GM18858 (cell line): ENCODE results near the gene ZBTB20.

Experiments
- ATAC-seq: cut with Tn5 transposase; IDR thresholded peaks from one replicate; pipeline ENCODE4 v1.9.1; 2021; ENCODE audit not compliant: unreplicated experiment

ZBTB20 gene

DNA sequence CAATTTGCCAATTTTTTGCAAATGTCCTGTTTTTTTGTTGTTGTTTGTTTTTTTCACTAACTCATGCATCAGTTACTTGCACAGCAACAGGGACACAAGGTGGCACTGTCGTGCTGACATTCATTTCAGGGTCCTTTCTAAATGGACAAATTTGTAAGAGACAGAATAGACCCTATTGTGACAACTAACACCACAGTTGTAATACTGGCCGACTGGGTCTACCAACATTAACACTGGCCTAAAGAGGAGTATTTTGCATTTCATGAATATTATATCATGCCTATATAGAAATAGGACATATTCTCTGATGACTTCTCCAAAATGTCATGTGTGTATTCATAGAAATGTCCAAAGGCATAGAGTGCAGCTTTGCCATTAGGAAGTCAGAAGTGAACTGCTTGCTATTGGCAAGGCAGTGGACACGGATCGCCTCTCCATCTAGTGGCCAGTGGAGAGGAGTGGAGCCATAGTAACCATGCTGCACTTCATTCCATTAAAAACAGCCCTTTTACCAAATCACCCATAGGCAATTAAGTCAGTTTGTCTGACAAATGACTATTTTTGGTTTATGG lies 54.8 kb downstream of the ZBTB20 start:
- ATAC-seq = peak; percentile 74

- no peak for ATAC-seq
Observed at GRCh38 chr3:115090712-115091111, 56.4 kb downstream of the ZBTB20 start.

DNA sequence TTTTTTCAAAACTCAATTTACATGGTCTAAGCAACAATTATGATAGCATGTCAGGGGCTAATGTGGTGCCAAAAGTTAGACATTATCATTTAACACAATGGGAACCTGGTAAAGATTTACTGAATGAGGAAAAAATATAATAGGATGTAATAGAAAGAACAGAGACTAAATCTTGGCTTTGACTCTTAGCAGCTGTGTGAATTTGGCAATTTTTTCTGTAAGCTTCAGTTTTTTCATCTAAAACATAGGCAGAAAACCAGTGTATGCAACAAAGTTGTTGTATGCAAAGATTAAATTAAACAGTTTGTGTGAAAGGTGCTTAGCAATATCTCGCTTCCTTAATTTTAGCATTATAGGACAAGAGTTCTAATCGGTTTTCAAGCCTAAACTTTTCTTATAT lies 57.6 kb downstream of the ZBTB20 start:
- no peak for ATAC-seq

DNA sequence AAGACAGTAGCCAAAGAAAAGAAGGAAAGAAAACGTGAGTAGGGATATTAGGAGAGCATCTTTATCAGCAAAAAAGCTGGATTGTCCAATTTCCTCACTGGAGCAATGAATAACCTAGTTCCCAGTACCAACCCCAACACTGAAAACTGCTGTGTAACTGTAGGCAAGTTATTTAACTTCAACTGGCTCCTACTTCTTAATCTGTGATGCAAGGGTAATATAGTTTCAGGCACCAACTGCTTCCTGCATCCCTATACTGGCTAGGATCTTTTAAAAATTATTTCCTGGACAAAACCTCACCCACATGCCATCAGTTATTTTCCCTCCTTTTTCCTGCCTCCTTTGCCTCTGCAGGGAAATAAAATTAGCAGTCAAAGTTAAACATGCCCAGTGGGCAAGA lies 59.6 kb downstream of the ZBTB20 start:
- no peak for ATAC-seq

GRCh38 chr3:115086344-115086743 lies 60.7 kb downstream of the ZBTB20 start:
- ATAC-seq = no peak

DNA sequence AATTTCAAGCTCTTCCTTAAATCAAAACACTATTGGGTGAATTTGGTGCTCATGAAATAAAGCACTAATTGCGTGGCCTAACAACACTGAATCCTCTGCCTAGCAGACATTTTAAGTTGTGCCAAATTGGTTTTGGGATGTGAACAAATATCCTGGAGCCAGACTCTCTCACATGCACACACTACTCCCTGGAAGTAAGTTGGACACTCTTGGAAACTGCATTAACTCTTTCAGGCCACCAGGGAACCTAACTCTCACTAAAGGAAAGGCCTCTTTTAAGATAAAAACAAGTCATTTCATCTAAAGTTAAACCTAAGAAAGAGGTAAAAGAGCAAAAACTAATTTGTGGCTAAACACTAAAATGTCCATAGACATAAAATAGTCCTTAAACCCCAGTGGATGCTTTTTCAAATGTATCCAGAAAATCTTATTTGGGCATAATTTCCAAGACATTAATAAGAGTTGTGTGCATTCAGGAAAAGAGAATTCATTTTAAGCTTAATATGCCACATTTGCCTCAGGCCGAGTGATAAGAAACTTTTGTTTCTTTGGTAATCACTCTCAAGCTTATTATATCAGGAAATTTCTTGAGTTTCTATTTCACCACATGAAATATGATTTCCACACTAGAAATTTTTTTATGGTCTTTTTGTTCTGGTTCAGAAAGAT lies 61.8 kb downstream of the ZBTB20 start:
- ATAC-seq = no peak

GRCh38 chr3:115084686-115085085 lies 62.4 kb downstream of the ZBTB20 start:
- no peak for ATAC-seq

DNA sequence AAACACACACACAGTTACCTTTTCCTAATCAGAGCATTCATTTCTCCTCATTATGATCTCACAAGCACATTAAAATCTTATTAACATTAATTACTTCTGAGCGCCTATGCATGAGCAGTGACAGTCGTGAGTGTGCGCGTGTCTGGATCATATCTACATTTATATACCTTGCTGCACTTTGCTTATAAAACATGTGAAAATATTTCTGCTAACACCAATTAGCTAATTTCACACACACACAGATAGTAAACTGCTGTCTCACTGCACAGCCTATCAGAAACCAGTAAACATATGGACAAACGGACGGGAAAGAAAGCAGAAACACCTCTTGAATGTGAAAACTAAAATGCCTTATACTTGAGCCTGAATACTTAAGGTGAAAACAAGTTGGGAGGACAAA lies 64.8 kb downstream of the ZBTB20 start:
- ATAC-seq = no peak

- no peak for ATAC-seq
Observed at GRCh38 chr3:115081444-115081843, 65.6 kb downstream of the ZBTB20 start.

- ATAC-seq = no peak
Observed at GRCh38 chr3:115077501-115078250, 69.4 kb downstream of the ZBTB20 start.

DNA sequence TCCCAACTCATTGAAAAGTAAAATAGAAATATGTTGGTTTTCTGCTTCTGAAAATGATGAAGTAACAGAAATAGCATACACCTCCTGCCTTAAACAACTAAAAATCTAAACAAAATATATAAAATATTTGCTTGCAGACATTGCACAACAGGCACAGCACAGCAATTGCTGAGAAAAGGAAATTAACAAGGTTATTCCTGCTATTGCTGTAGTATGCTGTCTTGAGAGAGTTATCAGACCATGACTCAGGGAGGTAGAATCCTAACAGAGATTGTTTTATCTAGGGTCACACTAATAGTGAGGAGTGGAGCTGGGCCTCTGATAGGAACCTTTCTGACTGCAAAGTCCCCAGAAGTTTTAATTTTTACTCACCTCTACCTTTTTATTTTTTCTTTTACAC lies 72.6 kb downstream of the ZBTB20 start:
- ATAC-seq = no peak

- ATAC-seq = no peak
Observed at GRCh38 chr3:115072265-115073021, 74.6 kb downstream of the ZBTB20 start.

DNA sequence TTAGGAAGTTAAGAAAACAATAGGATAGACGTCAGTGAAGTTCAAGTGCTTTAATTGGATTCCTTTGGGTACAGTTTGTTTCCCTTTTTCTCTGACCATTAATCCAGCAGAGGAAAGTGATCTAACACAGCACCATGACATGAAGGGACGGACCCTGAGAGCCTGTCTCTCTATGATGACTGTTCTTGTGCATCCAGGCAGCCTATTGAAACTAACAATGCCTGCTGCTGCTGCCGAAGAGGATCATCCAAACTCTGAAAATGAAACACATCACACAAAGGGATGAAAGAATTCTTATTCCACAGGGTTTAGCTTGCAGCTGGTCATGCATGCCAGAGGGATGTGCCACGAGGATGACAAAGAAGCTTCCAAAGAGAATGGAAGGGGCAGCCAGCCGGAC lies 75.5 kb downstream of the ZBTB20 start:
- no peak for ATAC-seq

GRCh38 chr3:115071166-115071565 lies 75.9 kb downstream of the ZBTB20 start:
- ATAC-seq = no peak

- ATAC-seq = no peak
Observed at GRCh38 chr3:115068799-115069198, 78.3 kb downstream of the ZBTB20 start.

- ATAC-seq = no peak
Observed at GRCh38 chr3:115062412-115062956, 84.6 kb downstream of the ZBTB20 start.

GRCh38 chr3:115062009-115062408 lies 85.1 kb downstream of the ZBTB20 start:
- no peak for ATAC-seq

DNA sequence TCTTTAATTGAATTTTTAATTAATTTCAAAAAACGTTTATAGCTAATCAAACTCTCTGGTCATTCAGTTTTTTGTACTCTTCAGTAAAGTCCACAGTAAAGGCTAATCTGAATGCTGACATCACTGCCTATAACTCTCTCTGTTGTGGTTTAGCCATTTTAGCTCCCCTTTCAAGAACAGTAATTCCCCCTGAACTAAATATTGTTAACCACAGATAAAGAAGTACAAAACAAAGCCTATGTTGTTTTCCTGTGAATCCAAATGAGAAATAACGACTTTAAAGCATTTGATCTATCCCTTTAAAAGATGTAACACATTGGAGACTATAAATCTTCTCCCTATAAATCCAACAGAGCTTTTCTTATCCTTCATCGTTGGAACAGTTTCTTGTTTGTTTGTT lies 94.2 kb downstream of the ZBTB20 start:
- ATAC-seq = no peak

DNA sequence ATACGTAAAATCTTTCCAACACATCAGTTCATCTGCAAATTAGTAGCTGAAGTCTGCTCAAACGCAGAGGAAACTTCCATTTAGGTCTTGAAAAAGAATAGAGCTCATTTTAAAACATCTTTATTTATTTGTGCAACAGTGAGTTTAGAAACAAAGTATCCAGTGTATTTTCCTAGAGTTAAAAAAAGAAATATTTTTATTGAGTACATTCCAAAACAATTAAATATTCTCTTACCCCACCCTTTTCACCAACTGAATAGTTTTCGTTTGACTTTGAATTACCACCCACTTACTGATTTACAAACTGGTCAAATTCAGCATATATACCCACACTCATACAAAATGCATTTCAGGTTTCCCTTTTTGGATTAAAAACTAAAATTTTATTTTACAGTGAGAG lies 104.7 kb downstream of the ZBTB20 start:
- no peak for ATAC-seq

GRCh38 chr3:115040673-115041286 lies 106.3 kb downstream of the ZBTB20 start:
- ATAC-seq = peak; percentile 51

- ATAC-seq = no peak
Observed at GRCh38 chr3:115040246-115040645, 106.8 kb downstream of the ZBTB20 start.
